GM18861 (cell line): ENCODE results near the gene GP2.

Source experiments
- ATAC-seq: cut with Tn5 transposase; IDR thresholded peaks from one replicate; pipeline ENCODE4 v1.9.1; 2021; ENCODE audit not compliant: unreplicated experiment

Gene GP2

GRCh38 chr16:20327444-20328041 is at the start of gene GP2:
Gene GP2 (minus strand): TSS chr16:20327513. CDS start chr16:20326431, 1,082 bp downstream.
- no peak for ATAC-seq

- ATAC-seq: no peak
Measured at GRCh38 chr16:20372701-20373100, 45.4 kb upstream of the GP2 start.

- ATAC-seq: no peak
Measured at GRCh38 chr16:20369452-20370054, 42.2 kb upstream of the GP2 start.

GRCh38 chr16:20364051-20364450 is 36.7 kb upstream of the GP2 start:
- ATAC-seq: no peak

- ATAC-seq: no peak
Measured at GRCh38 chr16:20363191-20363590, 35.9 kb upstream of the GP2 start.

- no peak for ATAC-seq
Measured at GRCh38 chr16:20359997-20360396, 32.7 kb upstream of the GP2 start.

GRCh38 chr16:20355114-20355782 is 27.9 kb upstream of the GP2 start:
- no peak for ATAC-seq

GRCh38 chr16:20353379-20353778 is 26.1 kb upstream of the GP2 start:
- ATAC-seq: no peak

- ATAC-seq: no peak
Measured at GRCh38 chr16:20352615-20353014, 25.3 kb upstream of the GP2 start, which contains the start of gene UMOD. Gene UMOD (minus strand): TSS chr16:20352715. CDS start chr16:20350737, 1,978 bp downstream.

GRCh38 chr16:20349615-20350014 is 22.3 kb upstream of the GP2 start:
- ATAC-seq: no peak

- no peak for ATAC-seq
Measured at GRCh38 chr16:20348365-20349185, 21.3 kb upstream of the GP2 start.

- ATAC-seq: no peak
Measured at GRCh38 chr16:20347666-20348364, 20.5 kb upstream of the GP2 start.

GRCh38 chr16:20344611-20345010 is 17.3 kb upstream of the GP2 start:
- ATAC-seq: no peak

- ATAC-seq: no peak
Measured at GRCh38 chr16:20339744-20340143, 12.4 kb upstream of the GP2 start.

GRCh38 chr16:20336955-20337354 is 9.6 kb upstream of the GP2 start:
- no peak for ATAC-seq

- no peak for ATAC-seq
Measured at GRCh38 chr16:20334396-20334795, 7.1 kb upstream of the GP2 start.

GRCh38 chr16:20333120-20333519 is 5.8 kb upstream of the GP2 start:
- no peak for ATAC-seq

- no peak for ATAC-seq
Measured at GRCh38 chr16:20332411-20332810, 5.1 kb upstream of the GP2 start.

GRCh38 chr16:20331635-20332034 is 4.3 kb upstream of the GP2 start:
- ATAC-seq: no peak

- no peak for ATAC-seq
Measured at GRCh38 chr16:20329392-20330138, 2.3 kb upstream of the GP2 start.
